Measurements from ENCODE around the gene ESX1. TPM values are rescaled to one million over a fixed set of nuclear protein-coding genes. Genes with fewer than 3 reads are reported as not detected.

Gene ESX1
- 0.05 TPM in 1 of 2 replicates, not detected in the other for polyA plus RNA-seq (2011; rRNA removed)
- polyA plus RNA-seq (2012; cell fraction: cytosol; rRNA removed): 0.03 TPM in 2 replicates
- not detected in 2 replicates for polyA plus RNA-seq (2012; cell fraction: nucleus; rRNA removed)
- polyA plus RNA-seq (2017; fragmentation: RNase III; extraction: RNeasy Plus Mini Kit Qiagen cat#74134 plus additional on column Dnase treatment): 0.05 TPM in 1 of 3 replicates, not detected in the others
- not detected in 2 replicates for polyA minus RNA-seq (2011; rRNA and poly(A)+ RNA removed)

- no peak within 1 kb of the TSS for H3K27ac ChIP-seq
- ChIA-PET POLR2A (no interaction called here), CTCF (no interaction called here)
- ATAC-seq (peak; percentile 80 to 89; a peak in 5 of 6 replicates), DNase-seq (ENCODE audit: low read depth in 1 of 2, low spot score in 1 of 2) (peak in 1 of 2 experiments; percentile 33), FAIRE-seq (no peak)
- 5% methylated on average over 27 of the region's 56 CpGs for WGBS (ENCODE audit: missing lambda C conversion rate)
- H3K4me1 ChIP-seq: peaks cover 4% of the 10 kb centered on the region; the same call in 1 of the 3 replicates
- H3K4me3 ChIP-seq: peak within 1 kb of the TSS; percentile 45
- TF ChIP-seq MAX (IDR thresholded peaks at IDR 0.05): no peak
- TF ChIP-seq CEBPB (IDR thresholded peaks at IDR 0.05): no peak
- no peak for TF ChIP-seq SMC3 (IDR thresholded peaks at IDR 0.05)
- TF ChIP-seq HDAC2 (IDR thresholded peaks at IDR 0.05): no peak
- TF ChIP-seq HOXB5 (CRISPR knock-in tag; IDR thresholded peaks at IDR 0.05): no peak
- H3K9me3 ChIP-seq: no peaks in the 10 kb centered on the region
- peak within 1 kb of the TSS; percentile 96 for H3K4me2 ChIP-seq
Measured at GRCh38 chrX:104254442-104255115, at the start of gene ESX1. Gene ESX1, minus strand, starts transcription at chrX:104254933. Its CDS starts 84 bp downstream, at chrX:104254849.

GRCh38 chrX:104295636-104296035 is 40.9 kb upstream of the ESX1 start:
- WGBS (ENCODE audit: missing lambda C conversion rate): 75% methylated on average over 1 of the region's 1 CpG
- ATAC-seq (no peak), FAIRE-seq (no peak), DNase-seq (ENCODE audit: low read depth in 1 of 2, low spot score in 1 of 2) (no peak)
- TF ChIP-seq REST (IDR thresholded peaks at IDR 0.05) (no peak), MYC (IDR thresholded peaks at IDR 0.05; ENCODE audit: borderline replicate concordance, low read length) (no peak), NPAS2 (CRISPR knock-in tag; IDR thresholded peaks at IDR 0.05; ENCODE audit: borderline replicate concordance) (no peak), RCOR1 (IDR thresholded peaks at IDR 0.05; ENCODE audit: low read depth, low read length) (no peak), CTCF (IDR thresholded peaks at IDR 0.05) (no peak), NFE2L2 (conservative IDR thresholded peaks at IDR 0.05; ENCODE audit: low read length) (no peak), CBX2 (IDR thresholded peaks at IDR 0.05; ENCODE audit: borderline replicate concordance, low read depth) (no peak), HOXB13 (CRISPR knock-in tag; IDR thresholded peaks at IDR 0.05; ENCODE audit: low read depth) (no peak), KDM1A (IDR thresholded peaks at IDR 0.05; ENCODE audit: low read depth) (no peak), HDAC2 (IDR thresholded peaks at IDR 0.05) (no peak), EHMT2 (IDR thresholded peaks at IDR 0.05; ENCODE audit: low read depth) (no peak), RFX5 (IDR thresholded peaks at IDR 0.05) (no peak)
- Histone ChIP-seq H3K9me3 (no peaks in the 10 kb centered on the region), H3K27ac (no peak overlapping the region), H3K4me3 (no peak overlapping the region), H3K4me2 (no peak overlapping the region), H3K4me1 (no peaks in the 10 kb centered on the region)
- ChIA-PET CTCF (interaction anchor here (0.6 to 1.2 kb wide), 3 partner anchors 14 to 270 kb away, joined by 3 to 4 read pairs (median 3); no protein-coding TSS in a partner anchor), POLR2A (no interaction called here)

GRCh38 chrX:104288961-104289360 is 34.2 kb upstream of the ESX1 start:
- no peaks in the 10 kb centered on the region for H3K9me3 ChIP-seq
- CTCF ChIA-PET: no interaction called here
- POLR2A ChIA-PET: no interaction called here
- H3K27ac ChIP-seq: no peak overlapping the region
- no peak overlapping the region for H3K4me2 ChIP-seq
- no peak overlapping the region for H3K4me3 ChIP-seq
- DNase-seq (ENCODE audit: low read depth in 1 of 2, low spot score in 1 of 2): no peak
- no peaks in the 10 kb centered on the region for H3K4me1 ChIP-seq
- FAIRE-seq: no peak
- WGBS (ENCODE audit: missing lambda C conversion rate): 32% methylated on average over 4 of the region's 4 CpGs
- no peak for TF ChIP-seq BHLHE40 (IDR thresholded peaks at IDR 0.05; ENCODE audit: low read depth, low read length)
- no peak for TF ChIP-seq EHF (CRISPR knock-in tag; IDR thresholded peaks at IDR 0.05)
- TF ChIP-seq PBX3 (IDR thresholded peaks at IDR 0.05): no peak
- no peak for TF ChIP-seq SMC3 (IDR thresholded peaks at IDR 0.05)
- TF ChIP-seq NFE2L2 (conservative IDR thresholded peaks at IDR 0.05; ENCODE audit: low read length): no peak
- no peak for ATAC-seq
